Measurements from ENCODE around the gene MFNG. TPM values are rescaled to one million over a fixed set of nuclear protein-coding genes. Genes with fewer than 3 reads are reported as not detected.

MFNG gene
- total RNA-seq, 1 experiment from 2014 or later, result not detected

- peak within 1 kb of the TSS; percentile 94 for H3K4me3 ChIP-seq
- DNase-seq (ENCODE audit: low read depth in 1 of 2, low spot score in 2 of 2), result no peak
- peaks cover 27% of the 10 kb centered on the region for H3K36me3 ChIP-seq
- 0 out of 2 replicates have a peak, but pooled peaks cover 3% of the 10 kb centered on the region for H3K9me3 ChIP-seq (replicated peaks)
- H3K4me1 ChIP-seq (replicated peaks), result peaks cover 50% of the 10 kb centered on the region
- H3K27ac ChIP-seq, result 0 out of 2 replicates have a peak within 1 kb of the TSS, but pooled peaks have one; percentile 16
- H3K27me3 ChIP-seq (replicated peaks), result no peaks in the 10 kb centered on the region
Measured at GRCh38 chr22:37519268-37520195, 33.3 kb upstream of the MFNG start, which contains the start of gene CARD10. TSS of gene CARD10 (minus strand) at chr22:37519415. CDS start at chr22:37519200, 215 bp downstream.

- H3K36me3 ChIP-seq, result peaks cover 27% of the 10 kb centered on the region
- 0 out of 2 replicates have a peak overlapping the region, but pooled peaks have one; percentile 16 for H3K27ac ChIP-seq
- H3K27me3 ChIP-seq (replicated peaks), result no peaks in the 10 kb centered on the region
- H3K4me3 ChIP-seq, result peak overlapping the region; percentile 94
- peak; percentile 31 to 37 for DNase-seq (ENCODE audit: low read depth in 1 of 2, low spot score in 2 of 2)
- H3K4me1 ChIP-seq (replicated peaks), result peaks cover 47% of the 10 kb centered on the region
- 0 out of 2 replicates have a peak, but pooled peaks cover 3% of the 10 kb centered on the region for H3K9me3 ChIP-seq (replicated peaks)
Measured at GRCh38 chr22:37518509-37519267, 32.5 kb upstream of the MFNG start.

- Histone ChIP-seq H3K27ac (no peak overlapping the region), H3K4me3 (peak overlapping the region; percentile 94), H3K27me3 (replicated peaks) (no peaks in the 10 kb centered on the region), H3K36me3 (peaks cover 32% of the 10 kb centered on the region), H3K9me3 (replicated peaks) (0 out of 2 replicates have a peak, but pooled peaks cover 3% of the 10 kb centered on the region), H3K4me1 (replicated peaks) (peaks cover 51% of the 10 kb centered on the region)
- DNase-seq (ENCODE audit: low read depth in 1 of 2, low spot score in 2 of 2), result no peak
Measured at GRCh38 chr22:37517826-37518450, 31.8 kb upstream of the MFNG start.

GRCh38 chr22:37516456-37516855, 30.3 kb upstream of the MFNG start:
- H3K27ac ChIP-seq, result no peak overlapping the region
- no peak for DNase-seq (ENCODE audit: low read depth in 1 of 2, low spot score in 2 of 2)
- H3K4me3 ChIP-seq, result no peak overlapping the region
- H3K9me3 ChIP-seq (replicated peaks), result 0 out of 2 replicates have a peak, but pooled peaks cover 6% of the 10 kb centered on the region
- H3K4me1 ChIP-seq (replicated peaks), result peaks cover 53% of the 10 kb centered on the region
- H3K27me3 ChIP-seq (replicated peaks), result no peaks in the 10 kb centered on the region
- H3K36me3 ChIP-seq, result peaks cover 39% of the 10 kb centered on the region

- Histone ChIP-seq H3K4me3 (no peak overlapping the region), H3K9me3 (replicated peaks) (0 out of 2 replicates have a peak, but pooled peaks cover 6% of the 10 kb centered on the region), H3K4me1 (replicated peaks) (peaks cover 48% of the 10 kb centered on the region), H3K27me3 (replicated peaks) (no peaks in the 10 kb centered on the region), H3K36me3 (peaks cover 39% of the 10 kb centered on the region), H3K27ac (no peak overlapping the region)
- DNase-seq (ENCODE audit: low read depth in 1 of 2, low spot score in 2 of 2), result no peak
Measured at GRCh38 chr22:37515901-37516300, 29.7 kb upstream of the MFNG start.

- H3K27me3 ChIP-seq (replicated peaks), result no peaks in the 10 kb centered on the region
- DNase-seq (ENCODE audit: low read depth in 1 of 2, low spot score in 2 of 2), result no peak
Measured at GRCh38 chr22:37514526-37515051, 28.4 kb upstream of the MFNG start.

GRCh38 chr22:37511395-37512104, 25.4 kb upstream of the MFNG start:
- Histone ChIP-seq H3K4me3 (no peak overlapping the region), H3K27ac (peak overlapping the region; percentile 54)
- DNase-seq (ENCODE audit: low read depth in 1 of 2, low spot score in 2 of 2), result no peak

More at GRCh38 chr22:37514526-37515051, 28.4 kb upstream of the MFNG start:
- Histone ChIP-seq H3K27ac (no peak overlapping the region), H3K4me3 (no peak overlapping the region), H3K36me3 (peaks cover 46% of the 10 kb centered on the region), H3K9me3 (replicated peaks) (0 out of 2 replicates have a peak, but pooled peaks cover 6% of the 10 kb centered on the region), H3K4me1 (replicated peaks) (peaks cover 40% of the 10 kb centered on the region)

GRCh38 chr22:37510091-37510490, 23.9 kb upstream of the MFNG start:
- Histone ChIP-seq H3K36me3 (peaks cover 61% of the 10 kb centered on the region), H3K27ac (no peak overlapping the region), H3K27me3 (replicated peaks) (no peaks in the 10 kb centered on the region), H3K4me1 (replicated peaks) (peaks cover 29% of the 10 kb centered on the region), H3K9me3 (replicated peaks) (0 out of 2 replicates have a peak, but pooled peaks cover 3% of the 10 kb centered on the region), H3K4me3 (no peak overlapping the region)
- no peak for DNase-seq (ENCODE audit: low read depth in 1 of 2, low spot score in 2 of 2)

More at GRCh38 chr22:37511395-37512104, 25.4 kb upstream of the MFNG start:
- Histone ChIP-seq H3K9me3 (replicated peaks) (0 out of 2 replicates have a peak, but pooled peaks cover 3% of the 10 kb centered on the region), H3K27me3 (replicated peaks) (no peaks in the 10 kb centered on the region), H3K4me1 (replicated peaks) (peaks cover 29% of the 10 kb centered on the region), H3K36me3 (peaks cover 60% of the 10 kb centered on the region)

GRCh38 chr22:37509059-37509860, 23.1 kb upstream of the MFNG start:
- H3K4me1 ChIP-seq (replicated peaks), result peaks cover 29% of the 10 kb centered on the region
- no peak for DNase-seq (ENCODE audit: low read depth in 1 of 2, low spot score in 2 of 2)
- no peak overlapping the region for H3K4me3 ChIP-seq
- no peak overlapping the region for H3K27ac ChIP-seq
- H3K36me3 ChIP-seq, result peaks cover 64% of the 10 kb centered on the region
- H3K9me3 ChIP-seq (replicated peaks), result 0 out of 2 replicates have a peak, but pooled peaks cover 3% of the 10 kb centered on the region
- no peaks in the 10 kb centered on the region for H3K27me3 ChIP-seq (replicated peaks)

GRCh38 chr22:37508431-37508992, 22.3 kb upstream of the MFNG start:
- H3K27ac ChIP-seq, result no peak overlapping the region
- H3K4me1 ChIP-seq (replicated peaks), result peaks cover 29% of the 10 kb centered on the region
- no peak for DNase-seq (ENCODE audit: low read depth in 1 of 2, low spot score in 2 of 2)
- H3K36me3 ChIP-seq, result peaks cover 72% of the 10 kb centered on the region
- no peak overlapping the region for H3K4me3 ChIP-seq
- H3K27me3 ChIP-seq (replicated peaks), result no peaks in the 10 kb centered on the region
- 0 out of 2 replicates have a peak, but pooled peaks cover 3% of the 10 kb centered on the region for H3K9me3 ChIP-seq (replicated peaks)

- peaks cover 74% of the 10 kb centered on the region for H3K36me3 ChIP-seq
- peaks cover 23% of the 10 kb centered on the region for H3K4me1 ChIP-seq (replicated peaks)
- no peak for DNase-seq (ENCODE audit: low read depth in 1 of 2, low spot score in 2 of 2)
- H3K27me3 ChIP-seq (replicated peaks), result no peaks in the 10 kb centered on the region
- H3K4me3 ChIP-seq, result no peak overlapping the region
- no peak overlapping the region for H3K27ac ChIP-seq
- H3K9me3 ChIP-seq (replicated peaks), result 0 out of 2 replicates have a peak, but pooled peaks cover 3% of the 10 kb centered on the region
Measured at GRCh38 chr22:37507731-37508130, 21.5 kb upstream of the MFNG start.

All from SJSA1 (cell line).